GM19455 (cell line): ENCODE data around the gene GALNT13.

ENCODE experiments used
- ATAC-seq: cut with Tn5 transposase; IDR thresholded peaks from one replicate; pipeline ENCODE4 v1.9.1; 2021; ENCODE audit not compliant: unreplicated experiment

GALNT13 gene

GRCh38 chr2:154289870-154290269 lies 418.1 kb downstream of the GALNT13 start:
- ATAC-seq, result no peak

GRCh38 chr2:154291511-154291910 lies 419.8 kb downstream of the GALNT13 start:
- ATAC-seq, result no peak

GRCh38 chr2:154291927-154292326 lies 420.2 kb downstream of the GALNT13 start:
- ATAC-seq, result no peak

- no peak for ATAC-seq
Observed at GRCh38 chr2:154293864-154294263, 422.1 kb downstream of the GALNT13 start.

DNA sequence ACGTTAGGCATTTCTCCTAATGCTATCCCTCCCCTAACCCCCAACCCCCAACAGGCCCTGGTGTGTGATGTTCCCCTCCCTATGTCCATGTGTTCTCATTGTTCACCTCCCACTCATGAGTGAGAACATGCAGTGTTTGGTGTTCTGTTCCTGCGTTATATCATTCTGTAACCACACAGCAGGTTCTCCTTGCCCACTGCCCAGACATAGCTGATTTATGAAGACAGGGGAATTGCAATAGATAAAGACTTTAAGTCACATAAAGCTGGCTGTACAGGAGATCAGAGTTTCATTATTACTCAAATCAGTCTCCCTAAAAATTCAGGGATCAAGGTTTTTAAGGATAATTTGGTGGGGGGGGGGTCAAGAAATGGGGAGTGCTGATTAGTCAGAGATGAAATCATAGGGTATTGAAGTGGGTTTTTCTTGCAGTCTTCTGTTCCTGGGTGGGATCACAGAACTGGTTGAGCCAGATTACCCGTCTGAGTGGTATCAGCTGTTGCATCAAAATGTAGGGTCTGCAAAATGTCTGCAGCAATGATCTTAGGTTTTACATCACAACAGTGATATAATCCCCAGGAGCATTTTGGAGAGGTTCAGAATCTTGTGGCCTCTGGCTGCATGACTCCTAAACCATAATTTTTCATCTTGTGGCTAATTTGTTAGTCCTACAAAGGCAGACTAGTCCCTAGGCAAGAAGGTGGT lies 434.7 kb downstream of the GALNT13 start:
- no peak for ATAC-seq

DNA sequence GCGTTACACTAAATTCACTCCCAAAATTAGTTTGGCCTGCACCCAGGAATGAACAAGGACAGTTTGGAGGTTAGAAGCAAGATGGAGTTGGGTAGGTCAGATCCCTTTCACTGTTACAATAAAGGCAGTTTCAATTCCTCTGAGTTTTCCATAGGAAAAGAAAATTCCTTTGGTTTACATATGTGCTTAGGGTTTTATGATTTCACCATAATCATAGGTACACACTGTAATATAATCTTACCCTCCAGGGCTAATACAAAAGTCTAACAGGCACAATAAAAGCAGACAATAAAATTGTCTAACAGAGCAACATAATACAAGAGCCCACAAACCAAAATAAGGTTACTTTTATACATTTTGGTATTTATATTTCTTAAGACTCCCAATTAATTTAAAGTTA lies 435.3 kb downstream of the GALNT13 start:
- no peak for ATAC-seq

DNA sequence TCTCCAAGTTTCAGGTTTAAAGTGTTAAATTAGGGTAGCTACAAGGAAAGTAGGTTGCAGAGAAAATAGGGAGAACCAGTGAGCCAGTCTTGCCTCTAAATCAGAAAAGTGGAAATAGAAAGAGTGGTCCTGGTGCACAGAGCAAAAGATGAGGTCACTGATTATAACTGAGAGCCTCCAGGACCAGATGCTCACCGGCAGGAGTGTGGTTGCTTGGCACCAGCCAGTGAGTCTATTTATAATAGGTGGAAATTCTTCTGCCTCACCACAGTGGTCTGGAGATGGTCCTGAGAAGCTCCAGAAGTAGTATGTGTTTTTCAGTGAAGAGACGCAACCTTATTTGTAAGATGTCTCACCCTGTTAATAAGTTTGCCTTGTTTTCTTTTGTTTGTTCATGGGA lies 452.9 kb downstream of the GALNT13 start:
- ATAC-seq, result no peak

DNA sequence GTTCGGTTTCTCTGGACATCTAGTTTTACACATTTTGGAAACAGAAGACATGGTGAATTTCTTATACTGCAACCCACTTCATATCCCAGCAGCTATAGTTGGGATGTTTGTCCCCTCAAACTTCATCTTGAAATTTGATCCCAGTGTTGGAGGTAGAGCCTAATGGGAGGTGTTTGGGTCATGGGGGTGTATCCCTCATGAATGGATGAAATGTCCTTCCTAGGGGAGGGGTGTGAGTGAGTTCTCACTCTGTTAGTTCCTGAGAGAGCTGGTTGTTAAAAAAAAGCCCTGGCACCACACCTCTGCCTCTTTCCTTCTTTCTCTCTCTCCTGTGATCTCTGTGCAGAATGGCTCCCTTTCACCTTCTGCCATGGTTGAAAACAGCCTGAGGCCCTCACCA lies 457.8 kb downstream of the GALNT13 start:
- no peak for ATAC-seq

DNA sequence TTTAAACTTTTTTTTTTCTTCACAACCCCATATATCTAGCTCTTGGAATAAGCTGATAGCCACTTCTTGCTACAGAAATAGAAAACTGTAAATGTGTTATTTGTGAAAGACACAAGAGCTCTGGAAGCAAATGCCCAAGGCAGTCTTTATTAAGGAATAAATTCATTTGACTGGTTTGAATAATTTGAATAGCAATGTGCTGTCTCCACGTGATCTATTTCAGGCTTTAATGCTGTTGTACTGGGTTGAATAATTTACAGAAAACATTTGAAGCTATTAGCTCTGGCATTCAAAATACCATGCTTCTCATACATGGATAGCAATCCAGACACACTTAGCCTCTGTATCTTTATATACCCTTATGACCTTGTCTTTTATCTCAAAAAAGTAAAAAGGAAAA lies 460.1 kb downstream of the GALNT13 start:
- no peak for ATAC-seq

DNA sequence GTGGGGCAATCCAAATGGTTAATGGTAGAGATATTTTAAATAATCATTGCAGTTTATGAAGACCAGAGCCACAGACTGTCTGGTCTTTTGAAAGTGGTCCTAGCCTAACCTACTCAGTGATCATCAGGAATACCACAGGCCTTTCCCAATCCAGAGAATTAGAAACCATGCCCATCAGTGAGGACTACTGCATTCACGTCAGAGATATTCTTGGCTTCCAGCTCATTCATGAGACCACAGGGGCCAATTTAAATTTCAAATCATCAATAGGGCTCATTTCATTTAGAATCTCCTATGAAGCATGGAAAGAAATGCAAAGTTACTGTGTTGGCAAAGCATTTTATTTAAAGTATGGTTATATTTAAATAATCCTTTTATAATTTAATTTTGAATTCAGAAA lies 464.5 kb downstream of the GALNT13 start:
- ATAC-seq, result no peak

GRCh38 chr2:154338352-154338967 lies 466.7 kb downstream of the GALNT13 start:
- no peak for ATAC-seq

DNA sequence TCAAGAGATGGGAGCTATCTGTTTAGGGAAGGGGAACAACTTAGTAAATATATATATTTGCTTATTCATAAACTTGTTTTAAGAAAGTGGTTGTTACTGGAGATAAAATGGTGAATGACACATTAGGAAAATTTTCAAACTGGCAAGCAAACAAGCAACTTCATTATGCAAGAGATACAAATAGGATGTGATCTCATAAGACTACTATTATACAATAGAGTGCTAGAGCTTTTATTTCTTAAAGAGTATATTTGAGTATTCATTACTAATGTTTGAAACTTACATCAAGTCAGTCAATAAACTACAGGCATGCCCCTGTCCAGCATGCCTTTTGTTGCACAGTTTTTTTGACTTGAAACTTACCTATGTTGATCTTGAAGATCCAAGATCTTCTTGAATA lies 471.6 kb downstream of the GALNT13 start:
- ATAC-seq, result no peak

GRCh38 chr2:154350911-154351310 lies 479.2 kb downstream of the GALNT13 start:
- no peak for ATAC-seq

GRCh38 chr2:154361276-154361675 lies 489.6 kb downstream of the GALNT13 start:
- no peak for ATAC-seq

- ATAC-seq, result no peak
Observed at GRCh38 chr2:154368153-154368552, 496.4 kb downstream of the GALNT13 start.

DNA sequence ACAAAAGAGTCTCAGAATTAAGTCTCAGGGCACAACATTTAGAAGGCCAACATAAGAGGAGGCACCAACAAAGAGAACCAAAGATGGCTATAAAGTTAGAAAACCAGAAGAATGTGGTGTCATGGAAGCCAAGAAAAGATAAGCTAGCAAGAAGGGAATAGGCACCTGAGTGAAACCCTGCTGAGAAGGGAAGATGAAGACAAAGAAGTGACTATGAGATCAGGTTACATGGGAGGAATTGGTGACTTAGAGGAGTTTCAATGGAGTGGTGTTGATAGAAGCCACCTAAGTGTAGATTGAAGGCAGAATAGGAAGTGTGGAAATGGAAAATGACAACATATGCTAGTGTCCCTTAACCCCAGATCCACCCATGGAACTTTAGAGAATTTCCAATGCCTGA lies 499.2 kb downstream of the GALNT13 start:
- no peak for ATAC-seq

GRCh38 chr2:154374416-154374815 lies 502.7 kb downstream of the GALNT13 start:
- ATAC-seq, result no peak

DNA sequence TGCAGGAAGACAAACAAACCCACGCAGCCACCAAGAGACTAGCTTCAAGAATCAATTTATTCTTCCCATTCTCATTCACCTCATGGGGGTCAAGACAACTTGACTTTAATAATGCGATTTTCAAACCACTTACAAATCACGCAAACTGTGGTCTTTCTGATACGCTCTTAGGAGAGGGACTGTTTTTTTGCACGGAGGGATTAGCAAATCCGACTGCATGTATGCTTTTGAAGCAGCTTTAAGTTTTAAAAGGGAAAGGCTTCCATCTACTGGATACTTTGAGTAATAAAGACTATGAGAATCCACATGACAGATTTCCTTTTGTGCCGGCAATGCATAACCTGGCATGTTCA lies 503.8 kb downstream of the GALNT13 start:
- no peak for ATAC-seq

GRCh38 chr2:154381931-154382794 lies 510.4 kb downstream of the GALNT13 start:
- ATAC-seq, result no peak

- ATAC-seq, result no peak
Observed at GRCh38 chr2:154386186-154386585, 514.5 kb downstream of the GALNT13 start.

DNA sequence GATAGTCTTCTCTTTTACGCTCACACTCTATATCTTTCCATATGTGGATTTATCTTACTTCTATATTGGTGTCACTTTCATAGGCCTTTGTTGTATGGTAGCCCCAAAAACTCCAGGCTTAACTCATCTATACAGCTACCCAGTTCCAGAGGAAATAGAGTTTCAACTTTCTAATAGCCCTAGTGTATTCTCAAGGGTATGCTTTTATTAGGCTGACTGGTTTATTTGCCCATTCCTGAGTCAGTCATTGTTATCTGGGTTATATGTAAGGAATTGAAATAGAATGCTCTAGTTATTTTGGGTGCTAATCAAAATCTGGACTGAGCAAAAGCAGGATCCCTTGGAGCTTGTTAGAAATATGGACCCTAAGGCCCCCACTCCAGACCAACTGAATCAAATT lies 519.3 kb downstream of the GALNT13 start:
- ATAC-seq, result no peak

DNA sequence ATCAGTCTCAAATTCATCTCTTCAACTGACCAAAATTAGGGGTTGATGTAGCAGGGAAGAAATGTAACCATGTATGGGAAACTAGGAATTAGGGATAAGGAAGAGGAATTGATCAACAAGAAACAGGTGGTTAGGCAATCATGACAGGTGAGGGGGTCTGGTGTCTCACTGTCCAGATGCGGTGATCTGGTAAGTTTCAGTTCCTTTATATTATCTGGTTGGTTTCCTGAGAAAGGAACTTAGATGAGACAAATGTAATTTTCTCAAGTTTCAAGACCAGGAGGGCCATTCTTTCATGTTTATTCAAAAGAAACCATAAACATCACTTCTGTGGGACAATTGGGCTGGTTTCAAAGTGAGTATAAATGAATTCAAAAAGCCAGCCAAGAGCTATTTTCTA lies 520.5 kb downstream of the GALNT13 start:
- ATAC-seq, result peak; percentile 89
